HepG2 (cell line): Measurements from ENCODE around the gene ADCY7. TPM values are rescaled to one million over a fixed set of nuclear protein-coding genes. Genes with fewer than 3 reads are reported as not detected.

ENCODE experiments used
- KDM3A ChIP-seq: IDR thresholded peaks from 2 replicates; pipeline ENCODE4 v1.6.1; 2018; ENCODE audit warnings: low read depth, missing compliant biosample characterization
- KLF16 ChIP-seq, 2 experiments: sonication (generic) in 1 of 2; formaldehyde crosslinking in 1 of 2; IDR thresholded peaks; 2 replicates each; pipeline versions ENCODE4 v1.6.1 to v1.8.0; 2016 to 2023; ENCODE audit warnings: missing genetic modification reagents in 2 of 2, missing compliant biosample characterization in 1 of 2
- PHB2 ChIP-seq: fragments of 450-650 bp; IDR thresholded peaks from 2 replicates; pipeline ENCODE4 v1.6.1; 2018; ENCODE audit not compliant: partially characterized antibody
- RNF2 ChIP-seq: fragments of 450-650 bp; conservative IDR thresholded peaks from 2 replicates; pipeline ENCODE4 v1.6.1; 2016; ENCODE audit warnings: low read depth
- TEF ChIP-seq: sonication (generic); formaldehyde crosslinking; IDR thresholded peaks from 2 replicates; pipeline ENCODE4 v1.5.0; 2020; ENCODE audit warnings: missing genetic modification reagents
- TFAP4 ChIP-seq: sonication (generic); IDR thresholded peaks from 2 replicates; pipeline ENCODE4 v1.6.1; 2016; ENCODE audit warnings: low read depth, borderline replicate concordance
- TSC22D2 ChIP-seq: sonication (generic); formaldehyde crosslinking; IDR thresholded peaks from 2 replicates; pipeline ENCODE4 v1.5.1; 2020; ENCODE audit warnings: missing genetic modification reagents, mild to moderate bottlenecking, borderline replicate concordance
- ZKSCAN8 ChIP-seq: IDR thresholded peaks from 2 replicates; pipeline ENCODE4 v1.6.1; 2016; ENCODE audit warnings: borderline replicate concordance, missing genetic modification reagents, missing compliant biosample characterization
- ZNF251 ChIP-seq: sonication (generic); formaldehyde crosslinking; IDR thresholded peaks from 2 replicates; pipeline ENCODE4 v1.9.0; 2021; ENCODE audit warnings: mild to moderate bottlenecking, missing genetic modification reagents
- ZNF607 ChIP-seq: sonication (generic); formaldehyde crosslinking; IDR thresholded peaks from 2 replicates; pipeline ENCODE4 v1.5.1; 2020; ENCODE audit warnings: missing genetic modification reagents, mild to moderate bottlenecking, borderline replicate concordance
- ZNF788 ChIP-seq: sonication (generic); formaldehyde crosslinking; IDR thresholded peaks from 2 replicates; pipeline ENCODE4 v1.5.0; 2020; ENCODE audit warnings: mild to moderate bottlenecking, missing genetic modification reagents, borderline replicate concordance
- polyA plus RNA-seq, 8 experiments: library from polyadenylated mRNA; depleted of rRNA in 3 of 8; stranded (reverse) in 7 of 8; unstranded in 1 of 8; fragments of >200 nt; fragmentation: Illumina TruSeq in 4 of 8; extraction: Trizol in 4 of 8; gene quantifications; 2 replicates each; pipeline versions ENCODE4 v1.2.1 to v1.2.3, GENCODE V29; 2011 to 2016; ENCODE audit warnings: low read depth in 4 of 8, missing spikeins in 1 of 8, mixed read lengths in 1 of 8; ENCODE audit not compliant: insufficient read depth in 1 of 8
- total RNA-seq, 5 experiments: library from RNA; depleted of rRNA; stranded (reverse); fragments of >200 nt; fragmentation: Illumina TruSeq; extraction: Trizol; gene quantifications; 2 replicates each; pipeline ENCODE4 v1.2.3, GENCODE V29; 2016; ENCODE audit warnings: low read depth in 1 of 5
- TF ChIP-seq, protein P1 (sequence below): sonication (generic); formaldehyde crosslinking; IDR thresholded peaks from 2 replicates; pipeline ENCODE4 v1.4.0; 2020; ENCODE audit warnings: mild to moderate bottlenecking, missing genetic modification reagents
- TF ChIP-seq, protein P2 (sequence below): sonication (generic); formaldehyde crosslinking; IDR thresholded peaks from 2 replicates; pipeline ENCODE4 v1.4.0; 2020; ENCODE audit warnings: missing genetic modification reagents
- TF ChIP-seq, protein P3 (sequence below): IDR thresholded peaks from 2 replicates; pipeline ENCODE4 v1.6.1; 2016; ENCODE audit warnings: low read depth
- TF ChIP-seq, protein P4 (sequence below): sonication (generic); formaldehyde crosslinking; IDR thresholded peaks from 2 replicates; pipeline ENCODE4 v1.8.0; 2022; ENCODE audit warnings: missing genetic modification reagents, mild to moderate bottlenecking, moderate library complexity, borderline replicate concordance

Gene ADCY7
- total and polyA plus RNA-seq, 2 of the 13 experiments (the other 11 are each of a cell fraction or from before 2014, with no cell fraction given), result 2.2 to 4.3 TPM

- TF ChIP-seq, protein P1, sequence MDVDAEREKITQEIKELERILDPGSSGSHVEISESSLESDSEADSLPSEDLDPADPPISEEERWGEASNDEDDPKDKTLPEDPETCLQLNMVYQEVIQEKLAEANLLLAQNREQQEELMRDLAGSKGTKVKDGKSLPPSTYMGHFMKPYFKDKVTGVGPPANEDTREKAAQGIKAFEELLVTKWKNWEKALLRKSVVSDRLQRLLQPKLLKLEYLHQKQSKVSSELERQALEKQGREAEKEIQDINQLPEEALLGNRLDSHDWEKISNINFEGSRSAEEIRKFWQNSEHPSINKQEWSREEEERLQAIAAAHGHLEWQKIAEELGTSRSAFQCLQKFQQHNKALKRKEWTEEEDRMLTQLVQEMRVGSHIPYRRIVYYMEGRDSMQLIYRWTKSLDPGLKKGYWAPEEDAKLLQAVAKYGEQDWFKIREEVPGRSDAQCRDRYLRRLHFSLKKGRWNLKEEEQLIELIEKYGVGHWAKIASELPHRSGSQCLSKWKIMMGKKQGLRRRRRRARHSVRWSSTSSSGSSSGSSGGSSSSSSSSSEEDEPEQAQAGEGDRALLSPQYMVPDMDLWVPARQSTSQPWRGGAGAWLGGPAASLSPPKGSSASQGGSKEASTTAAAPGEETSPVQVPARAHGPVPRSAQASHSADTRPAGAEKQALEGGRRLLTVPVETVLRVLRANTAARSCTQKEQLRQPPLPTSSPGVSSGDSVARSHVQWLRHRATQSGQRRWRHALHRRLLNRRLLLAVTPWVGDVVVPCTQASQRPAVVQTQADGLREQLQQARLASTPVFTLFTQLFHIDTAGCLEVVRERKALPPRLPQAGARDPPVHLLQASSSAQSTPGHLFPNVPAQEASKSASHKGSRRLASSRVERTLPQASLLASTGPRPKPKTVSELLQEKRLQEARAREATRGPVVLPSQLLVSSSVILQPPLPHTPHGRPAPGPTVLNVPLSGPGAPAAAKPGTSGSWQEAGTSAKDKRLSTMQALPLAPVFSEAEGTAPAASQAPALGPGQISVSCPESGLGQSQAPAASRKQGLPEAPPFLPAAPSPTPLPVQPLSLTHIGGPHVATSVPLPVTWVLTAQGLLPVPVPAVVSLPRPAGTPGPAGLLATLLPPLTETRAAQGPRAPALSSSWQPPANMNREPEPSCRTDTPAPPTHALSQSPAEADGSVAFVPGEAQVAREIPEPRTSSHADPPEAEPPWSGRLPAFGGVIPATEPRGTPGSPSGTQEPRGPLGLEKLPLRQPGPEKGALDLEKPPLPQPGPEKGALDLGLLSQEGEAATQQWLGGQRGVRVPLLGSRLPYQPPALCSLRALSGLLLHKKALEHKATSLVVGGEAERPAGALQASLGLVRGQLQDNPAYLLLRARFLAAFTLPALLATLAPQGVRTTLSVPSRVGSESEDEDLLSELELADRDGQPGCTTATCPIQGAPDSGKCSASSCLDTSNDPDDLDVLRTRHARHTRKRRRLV (CRISPR knock-in tag), result no peak
- TF ChIP-seq RNF2, result no peak
- TF ChIP-seq, protein P2, sequence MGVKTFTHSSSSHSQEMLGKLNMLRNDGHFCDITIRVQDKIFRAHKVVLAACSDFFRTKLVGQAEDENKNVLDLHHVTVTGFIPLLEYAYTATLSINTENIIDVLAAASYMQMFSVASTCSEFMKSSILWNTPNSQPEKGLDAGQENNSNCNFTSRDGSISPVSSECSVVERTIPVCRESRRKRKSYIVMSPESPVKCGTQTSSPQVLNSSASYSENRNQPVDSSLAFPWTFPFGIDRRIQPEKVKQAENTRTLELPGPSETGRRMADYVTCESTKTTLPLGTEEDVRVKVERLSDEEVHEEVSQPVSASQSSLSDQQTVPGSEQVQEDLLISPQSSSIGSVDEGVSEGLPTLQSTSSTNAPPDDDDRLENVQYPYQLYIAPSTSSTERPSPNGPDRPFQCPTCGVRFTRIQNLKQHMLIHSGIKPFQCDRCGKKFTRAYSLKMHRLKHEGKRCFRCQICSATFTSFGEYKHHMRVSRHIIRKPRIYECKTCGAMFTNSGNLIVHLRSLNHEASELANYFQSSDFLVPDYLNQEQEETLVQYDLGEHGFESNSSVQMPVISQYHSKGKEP (CRISPR knock-in tag), result 0 out of 2 replicates have a peak, but pooled peaks have one; percentile 54
- peak; percentile 70; the same call in 1 of the 2 replicates for TF ChIP-seq TEF
- 0 out of 2 replicates have a peak, but pooled peaks have one; percentile 24 for TF ChIP-seq ZKSCAN8
- peak; percentile 59; the same call in 1 of the 2 replicates for TF ChIP-seq KDM3A (CRISPR knock-in tag)
- TF ChIP-seq, protein P3, sequence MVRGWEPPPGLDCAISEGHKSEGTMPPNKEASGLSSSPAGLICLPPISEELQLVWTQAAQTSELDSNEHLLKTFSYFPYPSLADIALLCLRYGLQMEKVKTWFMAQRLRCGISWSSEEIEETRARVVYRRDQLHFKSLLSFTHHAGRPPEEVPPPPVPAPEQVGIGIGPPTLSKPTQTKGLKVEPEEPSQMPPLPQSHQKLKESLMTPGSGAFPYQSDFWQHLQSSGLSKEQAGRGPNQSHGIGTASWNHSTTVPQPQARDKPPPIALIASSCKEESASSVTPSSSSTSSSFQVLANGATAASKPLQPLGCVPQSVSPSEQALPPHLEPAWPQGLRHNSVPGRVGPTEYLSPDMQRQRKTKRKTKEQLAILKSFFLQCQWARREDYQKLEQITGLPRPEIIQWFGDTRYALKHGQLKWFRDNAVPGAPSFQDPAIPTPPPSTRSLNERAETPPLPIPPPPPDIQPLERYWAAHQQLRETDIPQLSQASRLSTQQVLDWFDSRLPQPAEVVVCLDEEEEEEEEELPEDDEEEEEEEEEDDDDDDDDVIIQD (CRISPR knock-in tag), result no peak
- TF ChIP-seq ZNF607, result no peak
- TF ChIP-seq PHB2, result no peak
- no peak for TF ChIP-seq ZNF251 (CRISPR knock-in tag)
- peak; percentile 27; the same call in 1 of the 2 replicates for TF ChIP-seq TSC22D2 (CRISPR knock-in tag)
- TF ChIP-seq, protein P4, sequence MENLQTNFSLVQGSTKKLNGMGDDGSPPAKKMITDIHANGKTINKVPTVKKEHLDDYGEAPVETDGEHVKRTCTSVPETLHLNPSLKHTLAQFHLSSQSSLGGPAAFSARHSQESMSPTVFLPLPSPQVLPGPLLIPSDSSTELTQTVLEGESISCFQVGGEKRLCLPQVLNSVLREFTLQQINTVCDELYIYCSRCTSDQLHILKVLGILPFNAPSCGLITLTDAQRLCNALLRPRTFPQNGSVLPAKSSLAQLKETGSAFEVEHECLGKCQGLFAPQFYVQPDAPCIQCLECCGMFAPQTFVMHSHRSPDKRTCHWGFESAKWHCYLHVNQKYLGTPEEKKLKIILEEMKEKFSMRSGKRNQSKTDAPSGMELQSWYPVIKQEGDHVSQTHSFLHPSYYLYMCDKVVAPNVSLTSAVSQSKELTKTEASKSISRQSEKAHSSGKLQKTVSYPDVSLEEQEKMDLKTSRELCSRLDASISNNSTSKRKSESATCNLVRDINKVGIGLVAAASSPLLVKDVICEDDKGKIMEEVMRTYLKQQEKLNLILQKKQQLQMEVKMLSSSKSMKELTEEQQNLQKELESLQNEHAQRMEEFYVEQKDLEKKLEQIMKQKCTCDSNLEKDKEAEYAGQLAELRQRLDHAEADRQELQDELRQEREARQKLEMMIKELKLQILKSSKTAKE (CRISPR knock-in tag), result no peak
- no peak for TF ChIP-seq KLF16 (CRISPR knock-in tag; IDR thresholded peaks at IDR 0.05)
- TF ChIP-seq ZNF788 (CRISPR knock-in tag), result peak; percentile 61; the same call in 1 of the 2 replicates
- TF ChIP-seq TFAP4, result peak; percentile 98
These were observed 16.7 kb downstream of the ADCY7 start (continued) for GRCh38 chr16:50282955-50283631.
